WTC11 (cell line): Measurements from ENCODE around the gene CRB1. TPM values are rescaled to one million over a fixed set of nuclear protein-coding genes. Genes with fewer than 3 reads are reported as not detected.

Experiments
- ATAC-seq: fragments of 200-7000 bp; cut with Tn5 transposase; 2 replicates; pipeline ENCODE4 v1.10.0; 2021; ENCODE audit warnings: mild to moderate bottlenecking, moderate library complexity
- CTCF ChIA-PET: fragments of 300-600 bp; sonication (Branson Sonifier 250); formaldehyde crosslinking; loops from one replicate; lab custom pipeline; 2021; ENCODE audit warnings: antibody characterized with exemption; lab: Charles Lee
- POLR2A ChIA-PET: fragments of 350-600 bp; sonication (Branson Sonifier 250); formaldehyde crosslinking; loops from one replicate; lab custom pipeline; 2021; ENCODE audit warnings: antibody characterized with exemption; lab: Charles Lee
- DNase-seq: peaks from one replicate; pipeline ENCODE4 v3.0.0; 2021; ENCODE audit warnings: low spot score
- H3K27ac Mint-ChIP-seq: 2 replicates; pipeline ENCODE4 v1.8.0; 2021; ENCODE audit warnings: mixed read lengths
- H3K27me3 Mint-ChIP-seq: 2 replicates; pipeline ENCODE4 v1.8.0; 2021; ENCODE audit warnings: low read depth, mild to moderate bottlenecking, moderate library complexity, mixed read lengths
- H3K36me3 Mint-ChIP-seq: 2 replicates; pipeline ENCODE4 v1.8.0; 2021; ENCODE audit warnings: mixed read lengths
- H3K4me1 Mint-ChIP-seq: 2 replicates; pipeline ENCODE4 v1.8.0; 2022; ENCODE audit warnings: mixed read lengths
- H3K4me3 Mint-ChIP-seq: 2 replicates; pipeline ENCODE4 v1.8.0; 2021; ENCODE audit warnings: mild to moderate bottlenecking, moderate library complexity, mixed read lengths
- H3K9me3 Mint-ChIP-seq: 2 replicates; pipeline ENCODE4 v1.8.0; 2021; ENCODE audit warnings: mixed read lengths
- EMX1 ChIP-seq: fragments of 250-450 bp; sonication (Bioruptor Pico); IDR thresholded peaks from 2 replicates; pipeline ENCODE4 v1.8.0; 2021; ENCODE audit warnings: mild to moderate bottlenecking
- FOXK1 ChIP-seq: sonication (generic); formaldehyde crosslinking; IDR thresholded peaks from 2 replicates; pipeline ENCODE4 v1.8.0; 2022; ENCODE audit warnings: mild to moderate bottlenecking, moderate library complexity, missing genetic modification reagents
- FOXP4 ChIP-seq: sonication (generic); formaldehyde crosslinking; IDR thresholded peaks from 2 replicates; pipeline ENCODE4 v1.8.0; 2022; ENCODE audit warnings: mild to moderate bottlenecking, missing genetic modification reagents
- GABPB1 ChIP-seq: sonication (generic); formaldehyde crosslinking; IDR thresholded peaks from 2 replicates; pipeline ENCODE4 v1.8.1; 2023; ENCODE audit warnings: mild to moderate bottlenecking, missing genetic modification reagents
- GRHL2 ChIP-seq: fragments of 250-450 bp; sonication (Bioruptor Pico); IDR thresholded peaks from 2 replicates; pipeline ENCODE4 v1.8.0; 2022; ENCODE audit warnings: mild to moderate bottlenecking, moderate library complexity; ENCODE audit not compliant: insufficient replicate concordance, severe bottlenecking
- KAT7 ChIP-seq: sonication (generic); formaldehyde crosslinking; IDR thresholded peaks from 2 replicates; pipeline ENCODE4 v1.8.1; 2023; ENCODE audit warnings: missing genetic modification reagents, mild to moderate bottlenecking, borderline replicate concordance
- MYBL2 ChIP-seq: sonication (generic); formaldehyde crosslinking; IDR thresholded peaks from 2 replicates; pipeline ENCODE4 v1.8.1; 2023; ENCODE audit warnings: mild to moderate bottlenecking, moderate library complexity, missing genetic modification reagents
- NR2C2 ChIP-seq: sonication (generic); formaldehyde crosslinking; IDR thresholded peaks from 2 replicates; pipeline ENCODE4 v1.8.0; 2022; ENCODE audit warnings: mild to moderate bottlenecking, missing genetic modification reagents
- PRDM15 ChIP-seq: sonication (generic); formaldehyde crosslinking; IDR thresholded peaks from 2 replicates; pipeline ENCODE4 v1.8.0; 2022; ENCODE audit warnings: missing genetic modification reagents
- TCF7 ChIP-seq: sonication (generic); formaldehyde crosslinking; IDR thresholded peaks from 2 replicates; pipeline ENCODE4 v1.8.0; 2022; ENCODE audit warnings: mild to moderate bottlenecking, low read depth, missing genetic modification reagents, moderate library complexity
- ZBTB21 ChIP-seq: sonication (generic); formaldehyde crosslinking; IDR thresholded peaks from 2 replicates; pipeline ENCODE4 v1.8.1; 2023; ENCODE audit warnings: mild to moderate bottlenecking, missing genetic modification reagents, borderline replicate concordance
- ZMAT4 ChIP-seq: fragments of 250-450 bp; sonication (Bioruptor Pico); IDR thresholded peaks from 2 replicates; pipeline ENCODE4 v1.9.0; 2021; ENCODE audit warnings: mild to moderate bottlenecking
- ZNF232 ChIP-seq: sonication (generic); formaldehyde crosslinking; IDR thresholded peaks from 2 replicates; pipeline ENCODE4 v1.8.0; 2022; ENCODE audit warnings: mild to moderate bottlenecking, missing genetic modification reagents
- total RNA-seq: library from RNA; stranded (reverse); gene quantifications from 3 replicates; pipeline ENCODE4 v1.2.3, GENCODE V29; 2021
- TF ChIP-seq, protein P1 (sequence below): fragments of 200-600 bp; IDR thresholded peaks from 2 replicates; pipeline ENCODE4 v1.8.0; 2022; ENCODE audit warnings: antibody characterized with exemption
- TF ChIP-seq, protein P2 (sequence below): sonication (generic); formaldehyde crosslinking; conservative IDR thresholded peaks from 2 replicates; pipeline ENCODE4 v1.8.1; 2023; ENCODE audit warnings: mild to moderate bottlenecking, low read depth, missing genetic modification reagents, moderate library complexity

The CRB1 gene
- total RNA-seq, 1 experiment from 2014 or later = 0.11 TPM

- H3K27me3 Mint-ChIP-seq = no peaks in the 10 kb centered on the region
- H3K4me1 Mint-ChIP-seq = peaks cover 4% of the 10 kb centered on the region; the same call in 1 of the 2 replicates
- H3K27ac Mint-ChIP-seq = no peak overlapping the region; the same call in 1 of the 2 replicates
- 0 out of 2 replicates have a peak, but pooled peaks cover 3% of the 10 kb centered on the region for H3K9me3 Mint-ChIP-seq
- CTCF ChIA-PET = interaction anchor here (0.6 to 2.1 kb wide), 15 partner anchors 11 to 283 kb away, joined by 3 to 29 read pairs (median 4); no protein-coding TSS in a partner anchor
- no peak overlapping the region for H3K4me3 Mint-ChIP-seq
- DNase-seq (peak; percentile 25), ATAC-seq (peak; percentile 91)
- POLR2A ChIA-PET = no interaction called here
- H3K36me3 Mint-ChIP-seq = no peaks in the 10 kb centered on the region
- TF ChIP-seq ZMAT4 (CRISPR knock-in tag) = no peak
- TF ChIP-seq, protein P1, sequence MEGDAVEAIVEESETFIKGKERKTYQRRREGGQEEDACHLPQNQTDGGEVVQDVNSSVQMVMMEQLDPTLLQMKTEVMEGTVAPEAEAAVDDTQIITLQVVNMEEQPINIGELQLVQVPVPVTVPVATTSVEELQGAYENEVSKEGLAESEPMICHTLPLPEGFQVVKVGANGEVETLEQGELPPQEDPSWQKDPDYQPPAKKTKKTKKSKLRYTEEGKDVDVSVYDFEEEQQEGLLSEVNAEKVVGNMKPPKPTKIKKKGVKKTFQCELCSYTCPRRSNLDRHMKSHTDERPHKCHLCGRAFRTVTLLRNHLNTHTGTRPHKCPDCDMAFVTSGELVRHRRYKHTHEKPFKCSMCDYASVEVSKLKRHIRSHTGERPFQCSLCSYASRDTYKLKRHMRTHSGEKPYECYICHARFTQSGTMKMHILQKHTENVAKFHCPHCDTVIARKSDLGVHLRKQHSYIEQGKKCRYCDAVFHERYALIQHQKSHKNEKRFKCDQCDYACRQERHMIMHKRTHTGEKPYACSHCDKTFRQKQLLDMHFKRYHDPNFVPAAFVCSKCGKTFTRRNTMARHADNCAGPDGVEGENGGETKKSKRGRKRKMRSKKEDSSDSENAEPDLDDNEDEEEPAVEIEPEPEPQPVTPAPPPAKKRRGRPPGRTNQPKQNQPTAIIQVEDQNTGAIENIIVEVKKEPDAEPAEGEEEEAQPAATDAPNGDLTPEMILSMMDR = peak; percentile 74
Observed at GRCh38 chr1:197356723-197357533, 88.9 kb downstream of the CRB1 start.

DNA sequence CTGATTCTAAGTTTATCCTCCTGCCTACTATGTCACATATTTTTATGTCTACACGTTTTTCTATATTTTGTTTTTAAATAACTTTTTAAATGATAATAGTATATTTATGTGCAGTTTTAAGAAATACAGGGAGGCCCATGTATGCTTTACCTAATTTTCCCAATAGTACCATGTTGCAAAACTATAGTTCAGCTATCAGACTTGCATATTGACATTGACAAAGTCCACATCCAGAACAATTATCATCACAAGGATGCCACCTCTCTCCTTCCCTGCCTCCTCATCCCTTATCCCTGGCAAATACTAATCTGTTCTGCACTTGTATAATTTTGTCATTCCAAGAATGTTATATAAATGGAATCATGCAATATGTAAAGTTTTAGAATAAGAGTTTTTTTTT, 90.9 kb downstream of the CRB1 start:
- TF ChIP-seq PRDM15 (CRISPR knock-in tag) (no peak), GABPB1 (CRISPR knock-in tag) (no peak), FOXP4 (CRISPR knock-in tag) (no peak), KAT7 (no peak), MYBL2 (CRISPR knock-in tag) (no peak), ZNF232 (CRISPR knock-in tag) (no peak), TCF7 (no peak), GRHL2 (CRISPR knock-in tag) (no peak), ZBTB21 (CRISPR knock-in tag) (no peak), EMX1 (no peak), FOXK1 (CRISPR knock-in tag) (no peak), NR2C2 (CRISPR knock-in tag) (no peak)
- TF ChIP-seq, protein P2, sequence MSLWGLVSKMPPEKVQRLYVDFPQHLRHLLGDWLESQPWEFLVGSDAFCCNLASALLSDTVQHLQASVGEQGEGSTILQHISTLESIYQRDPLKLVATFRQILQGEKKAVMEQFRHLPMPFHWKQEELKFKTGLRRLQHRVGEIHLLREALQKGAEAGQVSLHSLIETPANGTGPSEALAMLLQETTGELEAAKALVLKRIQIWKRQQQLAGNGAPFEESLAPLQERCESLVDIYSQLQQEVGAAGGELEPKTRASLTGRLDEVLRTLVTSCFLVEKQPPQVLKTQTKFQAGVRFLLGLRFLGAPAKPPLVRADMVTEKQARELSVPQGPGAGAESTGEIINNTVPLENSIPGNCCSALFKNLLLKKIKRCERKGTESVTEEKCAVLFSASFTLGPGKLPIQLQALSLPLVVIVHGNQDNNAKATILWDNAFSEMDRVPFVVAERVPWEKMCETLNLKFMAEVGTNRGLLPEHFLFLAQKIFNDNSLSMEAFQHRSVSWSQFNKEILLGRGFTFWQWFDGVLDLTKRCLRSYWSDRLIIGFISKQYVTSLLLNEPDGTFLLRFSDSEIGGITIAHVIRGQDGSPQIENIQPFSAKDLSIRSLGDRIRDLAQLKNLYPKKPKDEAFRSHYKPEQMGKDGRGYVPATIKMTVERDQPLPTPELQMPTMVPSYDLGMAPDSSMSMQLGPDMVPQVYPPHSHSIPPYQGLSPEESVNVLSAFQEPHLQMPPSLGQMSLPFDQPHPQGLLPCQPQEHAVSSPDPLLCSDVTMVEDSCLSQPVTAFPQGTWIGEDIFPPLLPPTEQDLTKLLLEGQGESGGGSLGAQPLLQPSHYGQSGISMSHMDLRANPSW (CRISPR knock-in tag) = no peak
- POLR2A ChIA-PET = no interaction called here

More for the DNA sequence above, 90.9 kb downstream of the CRB1 start:
- no peak for DNase-seq
- no peak overlapping the region for H3K4me3 Mint-ChIP-seq
- H3K9me3 Mint-ChIP-seq = 0 out of 2 replicates have a peak, but pooled peaks cover 3% of the 10 kb centered on the region
- CTCF ChIA-PET = no interaction called here
- no peaks in the 10 kb centered on the region for H3K4me1 Mint-ChIP-seq
- no peak overlapping the region for H3K27ac Mint-ChIP-seq
- H3K27me3 Mint-ChIP-seq = no peaks in the 10 kb centered on the region
- ATAC-seq = no peak
- no peaks in the 10 kb centered on the region for H3K36me3 Mint-ChIP-seq
